GM12872 (cell line): Measurements from ENCODE around the gene CD151.

ENCODE experiments used
- TF ChIP-seq, protein P1 (sequence below): IDR thresholded peaks from 3 replicates; pipeline ENCODE4 v1.5.1; 2011; ENCODE audit warnings: low read depth, mild to moderate bottlenecking, low read length, moderate library complexity; ENCODE audit not compliant: insufficient read depth

The CD151 gene

DNA sequence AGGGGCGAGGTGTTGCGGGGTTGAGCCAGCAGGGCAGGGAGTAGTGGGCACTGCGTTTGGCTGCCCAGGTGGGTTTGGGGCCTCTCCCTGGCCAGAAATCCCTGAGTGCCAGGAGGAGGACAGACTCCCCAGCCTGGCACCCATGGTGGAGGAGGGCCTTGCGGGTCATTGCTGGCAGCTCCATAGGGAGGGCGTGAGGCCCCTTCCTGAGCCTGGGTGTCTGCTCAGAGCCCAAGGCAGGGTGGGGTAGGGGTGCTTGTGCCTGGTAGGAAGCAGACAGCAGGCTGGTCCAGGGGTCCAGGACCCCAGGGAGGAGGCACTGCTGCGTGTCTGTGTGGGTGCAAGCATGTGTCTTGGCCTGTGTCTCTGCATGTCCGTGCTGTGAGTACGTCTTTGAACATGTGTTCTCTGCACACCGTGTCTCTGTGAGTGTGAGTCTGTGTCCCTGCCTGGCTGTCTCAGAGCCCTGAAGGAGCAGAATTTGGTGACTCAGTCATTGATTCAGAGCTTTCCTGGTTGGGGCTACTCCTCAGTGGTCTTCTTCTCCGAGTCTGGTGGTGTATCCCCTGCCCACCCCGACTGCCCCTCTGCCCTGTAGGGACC lies 13.8 kb downstream of the CD151 start:
- TF ChIP-seq, protein P1, sequence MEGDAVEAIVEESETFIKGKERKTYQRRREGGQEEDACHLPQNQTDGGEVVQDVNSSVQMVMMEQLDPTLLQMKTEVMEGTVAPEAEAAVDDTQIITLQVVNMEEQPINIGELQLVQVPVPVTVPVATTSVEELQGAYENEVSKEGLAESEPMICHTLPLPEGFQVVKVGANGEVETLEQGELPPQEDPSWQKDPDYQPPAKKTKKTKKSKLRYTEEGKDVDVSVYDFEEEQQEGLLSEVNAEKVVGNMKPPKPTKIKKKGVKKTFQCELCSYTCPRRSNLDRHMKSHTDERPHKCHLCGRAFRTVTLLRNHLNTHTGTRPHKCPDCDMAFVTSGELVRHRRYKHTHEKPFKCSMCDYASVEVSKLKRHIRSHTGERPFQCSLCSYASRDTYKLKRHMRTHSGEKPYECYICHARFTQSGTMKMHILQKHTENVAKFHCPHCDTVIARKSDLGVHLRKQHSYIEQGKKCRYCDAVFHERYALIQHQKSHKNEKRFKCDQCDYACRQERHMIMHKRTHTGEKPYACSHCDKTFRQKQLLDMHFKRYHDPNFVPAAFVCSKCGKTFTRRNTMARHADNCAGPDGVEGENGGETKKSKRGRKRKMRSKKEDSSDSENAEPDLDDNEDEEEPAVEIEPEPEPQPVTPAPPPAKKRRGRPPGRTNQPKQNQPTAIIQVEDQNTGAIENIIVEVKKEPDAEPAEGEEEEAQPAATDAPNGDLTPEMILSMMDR, result no peak

DNA sequence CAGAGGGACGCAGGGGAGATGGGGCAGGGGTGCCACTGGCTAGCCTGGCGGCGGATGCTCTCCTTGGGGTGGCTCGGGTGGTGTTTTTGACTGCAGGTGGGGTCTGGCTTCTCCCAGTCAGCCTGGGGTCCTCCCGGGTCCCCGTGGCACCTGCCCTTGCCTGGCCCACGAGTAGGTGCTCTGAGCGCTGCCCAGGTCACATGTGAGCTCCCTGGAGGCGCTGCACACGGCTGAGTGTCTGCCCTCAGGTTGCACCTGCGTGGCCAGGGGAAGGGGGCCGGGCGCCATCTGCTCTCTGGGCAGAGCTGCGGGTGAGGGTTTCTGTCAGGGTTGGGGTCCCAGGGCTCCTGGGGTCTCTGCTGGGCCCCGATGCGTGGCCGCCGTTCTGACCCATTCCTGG lies 15.1 kb downstream of the CD151 start:
- TF ChIP-seq, protein P1, result no peak

DNA sequence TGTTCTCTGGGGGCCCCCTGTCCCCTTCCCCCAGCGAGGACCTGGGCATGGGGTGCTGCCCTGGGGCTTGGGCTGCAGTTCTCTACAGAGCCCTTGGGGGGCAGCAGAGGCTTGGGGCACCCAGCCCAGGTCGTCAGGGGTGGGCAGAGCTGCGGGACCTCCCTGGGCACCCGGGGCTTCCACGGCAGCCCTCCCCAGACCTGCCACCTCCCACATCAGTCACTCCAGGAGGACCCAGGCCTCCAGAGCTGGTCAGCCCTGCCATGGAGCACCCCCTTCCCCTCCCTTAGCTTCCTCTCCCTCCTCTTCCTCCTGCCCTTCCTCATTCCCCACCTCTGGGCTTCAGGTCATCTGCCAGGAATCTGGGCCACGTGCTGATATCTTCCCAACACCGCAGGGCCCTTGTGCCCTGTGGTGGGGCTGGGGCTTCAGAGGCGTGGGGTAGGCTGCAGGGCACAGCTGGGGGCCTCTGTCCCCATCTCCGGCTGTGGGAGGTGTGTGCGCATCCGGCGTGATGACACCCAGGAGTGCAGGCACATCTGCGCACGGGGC lies 15.7 kb downstream of the CD151 start:
- TF ChIP-seq, protein P1, result peak; percentile 97

DNA sequence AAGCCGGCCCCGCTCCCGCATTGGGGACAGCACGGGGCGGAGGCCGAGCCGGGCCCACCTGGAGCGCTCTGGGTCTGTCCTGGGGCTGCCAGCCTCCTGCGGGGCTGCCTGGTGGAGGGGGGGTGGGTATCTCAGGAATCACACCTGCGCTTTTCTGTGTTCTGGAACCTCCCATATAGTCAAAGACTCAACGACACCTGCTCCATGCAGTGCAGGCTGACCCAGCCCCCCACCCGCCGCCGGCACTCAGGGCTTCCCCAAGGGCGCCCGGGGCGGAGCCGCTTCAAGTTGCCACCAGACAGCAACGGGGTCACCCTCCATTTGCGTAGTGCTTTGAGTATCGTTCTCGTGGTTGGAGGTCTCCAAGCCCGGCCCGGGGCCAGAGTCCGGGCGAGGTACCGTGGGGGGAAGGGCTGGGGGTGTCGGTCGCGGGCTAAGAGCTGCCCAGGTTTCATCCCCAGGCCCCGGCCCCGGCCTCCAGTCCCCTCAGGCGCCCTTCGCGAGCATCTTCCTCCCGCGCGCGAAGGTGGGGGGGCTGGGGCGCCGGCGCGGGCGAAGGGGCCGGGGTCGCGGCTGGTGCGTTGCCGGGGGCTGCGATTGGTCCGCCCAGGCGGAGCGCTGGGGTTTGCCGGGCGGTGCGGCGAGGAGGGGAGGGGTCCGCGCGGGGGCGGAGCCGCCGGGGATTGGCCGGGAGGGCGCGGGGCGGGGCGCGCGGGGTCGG lies 16.5 kb downstream of the CD151 start:
- TF ChIP-seq, protein P1, result no peak

DNA sequence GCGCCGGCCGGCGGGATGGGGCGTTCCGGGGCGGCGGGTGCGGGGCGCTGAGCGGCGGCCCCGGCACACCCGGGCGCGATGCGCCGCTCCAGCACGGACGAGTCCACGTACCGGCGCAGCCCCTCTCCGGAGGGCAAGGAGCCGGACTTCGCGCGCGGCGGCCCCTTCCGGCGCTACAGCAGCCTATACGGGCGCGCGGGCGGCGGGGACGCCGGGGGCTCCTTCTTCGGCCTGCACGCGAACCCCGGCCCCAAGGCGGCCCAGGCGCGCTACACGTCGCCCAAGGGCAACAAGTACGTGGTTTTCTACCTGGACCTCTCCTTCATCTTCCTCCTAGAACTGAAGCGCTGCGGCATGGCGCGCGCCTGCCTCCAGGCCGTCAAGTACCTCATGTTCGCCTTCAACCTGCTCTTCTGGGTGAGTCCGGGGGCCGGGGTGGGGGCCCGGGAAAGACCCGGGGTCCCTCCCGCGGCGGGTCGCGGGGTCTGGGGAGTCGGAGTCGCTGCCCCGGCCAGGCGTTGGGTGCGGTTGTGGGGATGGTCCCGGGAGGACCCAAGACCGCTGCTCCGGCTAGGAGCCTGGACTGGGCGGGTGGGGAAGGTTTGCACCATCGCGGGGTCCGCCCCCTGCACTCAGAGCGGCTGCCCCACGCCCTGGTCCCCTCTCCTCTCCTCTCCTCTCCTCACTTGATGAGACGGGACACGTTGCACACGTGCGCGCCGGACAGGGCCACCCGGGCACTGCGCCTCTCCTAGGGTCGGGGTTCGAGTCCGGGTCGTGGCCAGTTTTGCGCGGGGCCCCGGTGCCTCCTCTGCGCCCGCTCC lies 17.4 kb downstream of the CD151 start:
- TF ChIP-seq, protein P1, result no peak

DNA sequence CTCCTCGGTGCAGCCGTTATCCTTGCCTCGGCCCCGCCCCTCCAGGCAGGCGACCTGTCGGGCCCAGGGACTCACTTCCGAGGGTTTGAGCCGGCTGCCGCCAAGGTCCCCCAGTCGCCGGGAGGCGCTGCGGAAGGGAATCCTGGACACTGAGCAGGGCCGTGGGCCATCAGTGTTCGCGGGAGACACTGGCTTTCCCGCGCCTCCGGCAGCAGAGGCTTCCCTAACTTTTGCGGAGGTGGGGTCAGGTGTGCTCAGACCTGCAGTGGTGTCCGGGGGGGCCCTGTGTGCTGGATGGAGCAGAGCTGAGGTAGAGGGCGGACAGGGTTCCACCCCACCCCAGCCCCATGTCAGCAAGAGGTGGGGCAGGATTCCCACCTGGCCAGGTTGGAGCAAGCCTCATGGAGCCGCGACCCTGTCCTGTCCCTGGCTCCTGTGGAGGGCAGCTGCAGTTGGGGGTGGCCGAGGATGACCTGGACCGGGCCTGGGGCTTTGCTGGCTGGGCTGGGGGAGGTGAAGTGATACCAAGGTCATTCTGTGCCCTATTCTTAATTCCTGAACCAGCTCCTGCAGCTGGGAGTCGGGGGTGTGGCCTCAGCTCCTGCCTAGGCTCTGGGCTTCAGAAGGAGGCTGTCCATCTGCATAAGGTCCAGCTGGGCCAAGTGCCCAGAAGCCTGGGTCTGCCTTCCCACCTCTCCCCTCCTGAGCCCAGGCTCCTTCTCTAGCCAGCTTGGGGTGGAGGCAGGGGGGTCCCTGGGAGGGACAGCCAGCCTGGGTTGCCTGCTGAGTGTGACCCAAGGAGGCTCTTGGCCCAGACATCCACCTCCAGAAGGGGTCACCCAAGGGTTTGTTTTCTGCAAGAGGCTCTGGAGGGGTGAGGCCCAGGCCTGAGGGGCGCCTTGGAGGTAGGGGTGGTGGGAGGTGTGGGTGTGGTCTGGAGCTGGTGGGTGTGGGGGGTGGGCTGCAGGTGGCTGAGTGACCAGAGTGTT lies 18.3 kb downstream of the CD151 start:
- TF ChIP-seq, protein P1, result peak; percentile 39
